GM12878 (cell line): ENCODE data around the gene JOSD2. TPM values are rescaled to one million over a fixed set of nuclear protein-coding genes. Genes with fewer than 3 reads are reported as not detected.

Experiments used
- ATAC-seq: fragments of 200-7000 bp; cut with Tn5 transposase; 3 replicates; pipeline ENCODE4 v1.9.1; 2020; ENCODE audit warnings: mild to moderate bottlenecking, moderate library complexity
- BruUV-seq: library from RNA; stranded (reverse); fragments of 400-500 nt; replicated peaks from 2 replicates; lab custom pipeline; 2021; lab: Mats Ljungman, UMichigan
- CTCF ChIA-PET: fragments of 300-600 bp; sonication (Branson Sonifier 250); formaldehyde crosslinking; extraction: SDS; loops from one replicate; lab custom pipeline; 2021; ENCODE audit warnings: inconsistent platforms; lab: Yijun Ruan, JAX
- POLR2A ChIA-PET: fragments of 350-600 bp; formaldehyde crosslinking; extraction: SDS; loops from one replicate; lab custom pipeline; 2021; ENCODE audit warnings: inconsistent platforms; lab: Charles Lee
- RAD21 ChIA-PET: fragments of 300-600 bp; sonication (Branson Sonifier 250); formaldehyde crosslinking; loops from one replicate; lab custom pipeline; 2023; ENCODE audit warnings: antibody characterized with exemption; ENCODE audit not compliant: unreplicated experiment; lab: Charles Lee
- SMC1A ChIA-PET: fragments of 300-600 bp; sonication (Branson Sonifier 250); formaldehyde crosslinking; loops from one replicate; lab custom pipeline; 2023; ENCODE audit not compliant: unreplicated experiment, uncharacterized antibody; lab: Charles Lee
- DNase-seq: peaks from one replicate; pipeline ENCODE4 v3.0.0-alpha.2; 2011; ENCODE audit warnings: low read depth, low spot score
- FAIRE-seq: peaks from 3 replicates; lab custom pipeline; 2011; peaks lifted over from hg19 to GRCh38; lab: Jason Lieb, UNC
- H2AFZ ChIP-seq: 2 replicates; pipeline ENCODE4 v1.6.0; 2011; ENCODE audit warnings: low read depth, low read length, control low read depth; ENCODE audit not compliant: control insufficient read depth
- H3K27ac ChIP-seq: 2 replicates; pipeline ENCODE4 v1.5.1; 2011; ENCODE audit warnings: control low read depth; ENCODE audit not compliant: control insufficient read depth, insufficient read depth
- H3K27me3 ChIP-seq, 2 experiments: replicated peaks in 1 of 2; 2 replicates each; pipeline versions ENCODE4 v1.6.0 to v1.6.1; 2011; ENCODE audit warnings: low read length in 1 of 2; ENCODE audit not compliant: control insufficient read depth in 2 of 2, insufficient read depth in 2 of 2
- H3K36me3 ChIP-seq, 2 experiments: 2 replicates each; pipeline ENCODE4 v1.5.1; 2011; ENCODE audit warnings: low read length in 1 of 2; ENCODE audit not compliant: control insufficient read depth in 2 of 2, insufficient read depth in 2 of 2
- H3K4me1 ChIP-seq: 2 replicates; pipeline ENCODE4 v1.6.1; 2011; ENCODE audit warnings: mild to moderate bottlenecking, low read length, moderate library complexity, mixed read lengths; ENCODE audit not compliant: control insufficient read depth, insufficient read depth
- H3K4me2 ChIP-seq: 2 replicates; pipeline ENCODE4 v1.6.0; 2011; ENCODE audit warnings: control low read depth; ENCODE audit not compliant: control insufficient read depth, insufficient read depth
- H3K4me3 ChIP-seq: fragments of 200-600 bp; sonication (generic); 2 replicates; pipeline ENCODE4 v1.5.1; 2016
- H3K79me2 ChIP-seq: 2 replicates; pipeline ENCODE4 v1.6.0; 2011; ENCODE audit warnings: low read length; ENCODE audit not compliant: control insufficient read depth, insufficient read depth
- H3K9ac ChIP-seq: 2 replicates; pipeline ENCODE4 v1.8.0; 2011; ENCODE audit warnings: low read length, control low read depth, mixed read lengths; ENCODE audit not compliant: control insufficient read depth, insufficient read depth
- H3K9me3 ChIP-seq: replicated peaks from 3 replicates; pipeline ENCODE4 v1.5.1; 2011; ENCODE audit warnings: mild to moderate bottlenecking, low read length; ENCODE audit not compliant: control insufficient read depth, insufficient read depth
- H4K20me1 ChIP-seq: 2 replicates; pipeline ENCODE4 v1.6.0; 2011; ENCODE audit not compliant: control insufficient read depth, insufficient read depth
- CUX1 ChIP-seq: IDR thresholded peaks from 2 replicates; pipeline ENCODE4 v1.6.1; 2012; ENCODE audit warnings: improper control_type of control experiment, low read depth, low read length; ENCODE audit not compliant: insufficient replicate concordance
- FOXK2 ChIP-seq: fragments of 450-650 bp; IDR thresholded peaks from 2 replicates; pipeline ENCODE4 v1.6.1; 2017; ENCODE audit warnings: mild to moderate bottlenecking, moderate library complexity
- NFXL1 ChIP-seq: fragments of 450-650 bp; IDR thresholded peaks from 2 replicates; pipeline ENCODE4 v1.6.1; 2017; ENCODE audit warnings: antibody characterized with exemption, mild to moderate bottlenecking, borderline replicate concordance
- RB1 ChIP-seq: fragments of 450-650 bp; formaldehyde crosslinking; IDR thresholded peaks from 2 replicates; pipeline ENCODE4 v1.6.1; 2017; ENCODE audit warnings: mild to moderate bottlenecking, borderline replicate concordance
- TCF7 ChIP-seq: IDR thresholded peaks from 2 replicates; pipeline ENCODE4 v1.6.1; 2014; ENCODE audit warnings: antibody characterized with exemption, borderline replicate concordance
- ZBTB4 ChIP-seq: fragments of 450-650 bp; formaldehyde crosslinking; IDR thresholded peaks from 2 replicates; pipeline ENCODE4 v1.4.0; 2022; ENCODE audit warnings: mild to moderate bottlenecking, moderate library complexity
- ZBTB40 ChIP-seq: fragments of 450-650 bp; IDR thresholded peaks from 2 replicates; pipeline ENCODE4 v1.6.1; 2016; ENCODE audit warnings: mild to moderate bottlenecking, moderate library complexity, borderline replicate concordance
- WGBS: methylation state at CpG from one replicate; pipeline ENCODE4 v1.1.6; 2016; ENCODE audit warnings: low lambda C conversion rate; ENCODE audit not compliant: insufficient replicate concordance, insufficient coverage; ENCODE audit errors: missing lambda C conversion rate; 5-methylcytosine and 5-hydroxymethylcytosine counted together
- in situ Hi-C: fragments of 300-500 bp; cut with MboI; formaldehyde crosslinking; loops from 9 replicates; pipeline ENCODE4 v1.14.3; 2018; ENCODE audit warnings: mixed read lengths
- intact Hi-C: fragments of 100-400 bp; cut with micrococcal nuclease; formaldehyde crosslinking; loops from one replicate; pipeline ENCODE4 v1.14.2; 2022; ENCODE audit not compliant: unreplicated experiment
- polyA plus RNA-seq, 11 experiments: library from polyadenylated mRNA; depleted of rRNA in 4 of 11; unstranded in 6 of 11; stranded (reverse) in 5 of 11; fragments of >200 nt; fragmentation: Nextera tagmentation in 4 of 11; fragmentation: Illumina TruSeq in 1 of 11; extraction: Ambion mirVana in 4 of 11; extraction: Trizol in 1 of 11; gene quantifications; 1 replicate in 1 of 11; 2 replicates in 10 of 11; pipeline versions ENCODE4 v1.2.1 to v1.2.3, GENCODE V29; 2011 to 2016; ENCODE audit warnings: inconsistent platforms in 2 of 11, missing spikeins in 2 of 11, low read depth in 1 of 11
- total RNA-seq, 4 experiments: library from RNA; depleted of rRNA in 3 of 4; stranded (reverse); fragments of >200 nt in 3 of 4; fragmentation: Illumina TruSeq in 1 of 4; extraction: Trizol in 1 of 4; gene quantifications; 2 replicates each; pipeline versions ENCODE4 v1.2.1 to v1.2.3, GENCODE V29; 2013 to 2021

JOSD2 gene
- total and polyA plus RNA-seq, 10 of the 15 experiments (the other 5 are each of a cell fraction or from before 2014, with no cell fraction given): 0.91 to 26.7 (median 13.0) TPM

GRCh38 chr19:50558039-50558438 lies 47.0 kb upstream of the JOSD2 start:
- FAIRE-seq (no peak), ATAC-seq (no peak), DNase-seq (no peak)
- no peak overlapping the region for H3K27ac ChIP-seq
- CTCF ChIA-PET: interaction anchor here (0.7 to 8.5 kb wide), 5 partner anchors 19 to 364 kb away, joined by 3 to 117 read pairs (median 3); partner anchors contain the start of gene JOSD2
- intact Hi-C loops (no loop called here), in situ Hi-C loops (no loop called here)
- H2AFZ ChIP-seq: no peak overlapping the region
- no peak overlapping the region for H3K4me3 ChIP-seq
- no peaks in the 10 kb centered on the region for H3K79me2 ChIP-seq
- H3K27me3 ChIP-seq: peaks cover 0 to 5% of the 10 kb centered on the region in 2 experiments; a peak in 2 of 4 replicates
- WGBS: 28% methylated on average over 4 of the region's 4 CpGs
- POLR2A ChIA-PET: no interaction called here
- RAD21 ChIA-PET: no interaction called here
- H4K20me1 ChIP-seq: no peaks in the 10 kb centered on the region
- no TSS peak for BruUV-seq
- no peaks in the 10 kb centered on the region for H3K36me3 ChIP-seq
- no peaks in the 10 kb centered on the region; the same call in 1 of the 2 replicates for H3K4me1 ChIP-seq
- SMC1A ChIA-PET: no interaction called here
- no peak overlapping the region for H3K9ac ChIP-seq
- H3K4me2 ChIP-seq: no peak overlapping the region
- H3K9me3 ChIP-seq: no peaks in the 10 kb centered on the region
- TF ChIP-seq RB1 (no peak), CUX1 (no peak), ZBTB40 (no peak), FOXK2 (no peak), ZBTB4 (no peak), TCF7 (no peak), NFXL1 (no peak)
